Activated CD8-positive, alpha-beta memory T cell treated with anti-CD3 and anti-CD28 coated beads for 4 hours (primary cell): ENCODE data around the gene SIRT1.
"Not testable (repeated sequence)": the region's sequence is repeated elsewhere in the genome, so short reads cannot be mapped to it uniquely, and the experiment has no call there.

Experiments used
- DNase-seq, 2 donors: peaks; one replicate each; pipeline ENCODE4 v3.0.0-alpha.2; 2020; ENCODE audit warnings: low read depth in 2 of 2

Gene SIRT1

DNA sequence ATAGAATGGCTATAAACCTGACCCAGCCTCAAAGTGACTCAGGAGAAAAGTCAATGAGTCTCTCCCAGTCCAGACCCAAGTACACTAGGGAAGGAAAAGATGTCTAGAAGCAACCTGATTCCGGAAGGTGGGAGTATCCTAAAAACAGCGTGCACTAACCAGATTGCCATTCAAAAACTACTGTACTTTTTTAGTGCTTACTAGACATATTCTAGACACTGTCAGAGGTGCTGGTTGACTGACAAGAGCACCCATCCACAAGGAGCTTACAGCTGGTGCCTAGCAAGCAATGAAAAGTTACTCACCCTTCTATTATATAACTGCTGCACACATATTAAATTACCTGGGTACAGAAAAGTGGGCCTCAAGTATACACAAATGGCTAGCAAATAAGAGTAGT lies 81.0 kb downstream of the SIRT1 start:
- no peak for DNase-seq

DNA sequence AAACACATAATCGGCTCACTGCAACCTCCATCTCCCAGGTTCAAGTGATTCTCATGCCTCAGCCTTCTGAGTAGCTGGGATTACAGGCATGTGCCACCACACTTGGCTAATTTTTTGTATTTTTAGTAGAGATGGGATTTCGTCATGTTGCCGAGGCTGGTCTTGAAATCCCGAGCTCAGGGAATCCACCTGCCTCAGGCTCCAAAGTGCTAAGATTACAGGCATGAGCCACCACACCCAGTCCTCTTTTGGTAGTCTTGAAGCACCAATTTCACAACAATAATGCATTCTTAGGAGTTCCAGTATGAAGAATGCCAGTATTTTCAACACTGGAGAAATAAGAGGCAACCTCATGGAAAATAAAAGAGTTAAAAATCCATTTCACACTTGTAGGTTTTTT lies 81.6 kb downstream of the SIRT1 start:
- not testable (repeated sequence) for DNase-seq
